Tibial artery (tissue), 4 donors: ENCODE measurements around the gene HSPB1.
A peak's percentile ranks its signal among the peaks of the same experiment; 100 is the strongest.

Source experiments
- DNase-seq, 2 donors: peaks; one replicate each; pipeline ENCODE4 v3.0.0-alpha.2; 2019
- H3K27ac ChIP-seq, 2 donors: fragments of 200-600 bp; sonication (generic) in 1 of 2; 1 replicate in 1 of 2; 2 replicates in 1 of 2; pipeline ENCODE4 v1.5.1; 2018 to 2019; ENCODE audit warnings: mild to moderate bottlenecking in 1 of 2
- H3K27me3 ChIP-seq, 2 donors: fragments of 200-600 bp; sonication (generic) in 1 of 2; one replicate each; pipeline versions ENCODE4 v1.5.1 to v1.6.0; 2016 to 2019
- H3K36me3 ChIP-seq, 3 donors: fragments of 200-600 bp; sonication (generic) in 2 of 3; one replicate each; pipeline ENCODE4 v1.5.1; 2016 to 2019; ENCODE audit warnings: mild to moderate bottlenecking in 2 of 3
- H3K4me1 ChIP-seq, 4 donors: fragments of 200-600 bp; sonication (generic) in 2 of 4; 1 replicate in 3 of 4; 2 replicates in 1 of 4; pipeline ENCODE4 v1.5.1; 2016 to 2019
- H3K4me3 ChIP-seq, 2 donors: fragments of 200-600 bp; sonication (generic) in 1 of 2; 1 replicate in 1 of 2; 2 replicates in 1 of 2; pipeline ENCODE4 v1.5.1; 2018 to 2019; ENCODE audit warnings: mild to moderate bottlenecking in 2 of 2
- H3K9me3 ChIP-seq, 3 donors: fragments of 200-600 bp; sonication (generic) in 1 of 3; one replicate each; pipeline ENCODE4 v1.5.1; 2016 to 2019
- CTCF ChIP-seq, 2 experiments: fragments of 200-600 bp in 1 of 2; fragments of 450-650 bp in 1 of 2; IDR thresholded peaks; one replicate each; pipeline ENCODE4 v1.5.1; 2017 to 2019; ENCODE audit warnings: antibody characterized with exemption in 2 of 2, mild to moderate bottlenecking in 1 of 2, moderate library complexity in 1 of 2
- intact Hi-C: fragments of 100-400 bp; cut with DNase I; formaldehyde crosslinking; loops from one replicate; pipeline ENCODE4 v1.15.0; 2023; ENCODE audit warnings: low total_unique reads

The HSPB1 gene

GRCh38 chr7:76273503-76273902, 29.0 kb upstream of the HSPB1 start:
- Histone ChIP-seq H3K4me1 (peaks cover 0 to 4% (median under 1%) of the 10 kb centered on the region in 4 donors), H3K36me3 (no peaks in the 10 kb centered on the region), H3K4me3 (no peak overlapping the region), H3K9me3 (no peaks in the 10 kb centered on the region), H3K27ac (no peak overlapping the region), H3K27me3 (peaks cover 0 to 68% of the 10 kb centered on the region in 2 donors)
- TF ChIP-seq CTCF (IDR thresholded peaks at IDR 0.05), result no peak
- no peak for DNase-seq
- intact Hi-C loops, result no loop called here

- H3K27me3 ChIP-seq, result peaks cover 0 to 63% of the 10 kb centered on the region in 2 donors
- no peaks in the 10 kb centered on the region for H3K36me3 ChIP-seq
- no peak overlapping the region for H3K27ac ChIP-seq
- H3K4me1 ChIP-seq, result peaks cover 0 to 29% (median 25%) of the 10 kb centered on the region in 4 donors
- H3K9me3 ChIP-seq, result no peaks in the 10 kb centered on the region
- no peak for DNase-seq
- intact Hi-C loops, result no loop called here
- no peak for TF ChIP-seq CTCF (IDR thresholded peaks at IDR 0.05)
- H3K4me3 ChIP-seq, result no peak overlapping the region
These were observed 23.9 kb upstream of the HSPB1 start for GRCh38 chr7:76278540-76278939.

GRCh38 chr7:76280408-76280807, 22.1 kb upstream of the HSPB1 start:
- no peaks in the 10 kb centered on the region for H3K36me3 ChIP-seq
- intact Hi-C loops, result no loop called here
- H3K4me1 ChIP-seq, result peaks cover 0 to 29% (median 25%) of the 10 kb centered on the region in 4 donors
- DNase-seq, result no peak
- TF ChIP-seq CTCF (IDR thresholded peaks at IDR 0.05), result no peak
- no peak overlapping the region for H3K4me3 ChIP-seq
- H3K27me3 ChIP-seq, result peaks cover 0 to 58% of the 10 kb centered on the region in 2 donors
- H3K9me3 ChIP-seq, result no peaks in the 10 kb centered on the region
- H3K27ac ChIP-seq, result no peak overlapping the region

GRCh38 chr7:76281006-76281705, 21.3 kb upstream of the HSPB1 start:
- Histone ChIP-seq H3K27me3 (peaks cover 0 to 54% of the 10 kb centered on the region in 2 donors), H3K36me3 (no peaks in the 10 kb centered on the region), H3K27ac (no peak overlapping the region), H3K4me1 (peaks cover 0 to 29% (median 25%) of the 10 kb centered on the region in 4 donors), H3K9me3 (no peaks in the 10 kb centered on the region), H3K4me3 (peak overlapping the region; percentile 43 to 56)
- no peak for DNase-seq
- intact Hi-C loops, result no loop called here
- TF ChIP-seq CTCF (IDR thresholded peaks at IDR 0.05), result no peak

- DNase-seq, result no peak
- Histone ChIP-seq H3K36me3 (no peaks in the 10 kb centered on the region), H3K27ac (no peak overlapping the region), H3K4me3 (peak overlapping the region; percentile 43 to 56), H3K9me3 (no peaks in the 10 kb centered on the region), H3K27me3 (peaks cover 0 to 48% of the 10 kb centered on the region in 2 donors), H3K4me1 (peaks cover 0 to 29% (median 25%) of the 10 kb centered on the region in 4 donors)
- intact Hi-C loops, result no loop called here
- no peak for TF ChIP-seq CTCF (IDR thresholded peaks at IDR 0.05)
These were observed 20.6 kb upstream of the HSPB1 start for GRCh38 chr7:76281706-76282343.
